HG02970 (cell line): ENCODE measurements around the gene C22orf23.

Source experiments
- ATAC-seq: cut with Tn5 transposase; IDR thresholded peaks from one replicate; pipeline ENCODE4 v1.9.1; 2021; ENCODE audit warnings: mild to moderate bottlenecking, moderate library complexity, moderate number of reproducible peaks; ENCODE audit not compliant: unreplicated experiment, low FRiP score

C22orf23 gene

GRCh38 chr22:37929390-37929789, 24.0 kb downstream of the C22orf23 start:
- no peak for ATAC-seq

- ATAC-seq = no peak
These were observed 25.8 kb downstream of the C22orf23 start for GRCh38 chr22:37927637-37927936.

DNA sequence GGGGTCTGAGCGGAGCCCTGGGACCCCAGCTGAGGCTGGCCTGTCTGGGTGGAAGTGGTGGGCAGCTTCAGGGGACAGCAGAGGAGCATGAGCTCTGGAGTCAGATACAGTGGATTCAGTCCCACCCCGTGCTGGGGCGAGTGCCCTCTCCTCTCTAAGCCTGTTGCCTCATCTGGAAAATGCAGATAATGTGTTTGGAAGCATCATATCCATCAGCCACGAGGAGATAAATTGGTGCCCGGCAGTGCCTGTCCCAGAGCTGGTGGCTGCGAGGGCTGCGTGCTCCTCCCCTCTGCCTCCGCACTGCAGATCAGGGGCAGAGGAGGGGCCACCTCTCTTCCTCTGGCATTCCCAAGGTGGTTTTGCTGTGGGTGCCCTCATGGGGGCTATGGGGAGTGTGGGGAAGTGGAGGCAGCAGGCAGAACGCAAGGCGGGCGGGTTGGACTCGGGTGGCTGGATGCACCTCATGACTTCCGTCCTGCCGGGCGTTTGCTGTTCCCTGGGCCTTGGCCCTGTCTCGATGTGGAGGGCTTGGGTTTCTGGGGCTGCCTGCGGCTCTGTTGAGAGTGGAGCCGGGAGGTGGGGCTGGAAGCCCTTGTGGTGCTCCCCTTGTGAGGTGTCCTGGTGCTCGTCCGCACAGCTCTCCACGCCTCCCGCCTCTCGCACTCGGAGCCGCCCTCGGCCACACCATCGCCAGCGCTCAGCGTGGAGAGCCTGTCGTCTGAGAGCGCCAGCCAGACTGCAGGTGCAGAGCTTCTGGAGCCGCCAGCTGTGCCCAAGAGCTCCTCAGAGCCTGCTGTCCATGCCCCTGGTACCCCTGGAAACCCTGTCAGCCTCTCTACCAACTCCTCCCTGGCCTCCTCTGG, 26.4 kb downstream of the C22orf23 start:
- ATAC-seq = no peak

- ATAC-seq = no peak
These were observed 27.0 kb downstream of the C22orf23 start for GRCh38 chr22:37926358-37926757.

GRCh38 chr22:37925767-37926166, 27.6 kb downstream of the C22orf23 start:
- no peak for ATAC-seq

DNA sequence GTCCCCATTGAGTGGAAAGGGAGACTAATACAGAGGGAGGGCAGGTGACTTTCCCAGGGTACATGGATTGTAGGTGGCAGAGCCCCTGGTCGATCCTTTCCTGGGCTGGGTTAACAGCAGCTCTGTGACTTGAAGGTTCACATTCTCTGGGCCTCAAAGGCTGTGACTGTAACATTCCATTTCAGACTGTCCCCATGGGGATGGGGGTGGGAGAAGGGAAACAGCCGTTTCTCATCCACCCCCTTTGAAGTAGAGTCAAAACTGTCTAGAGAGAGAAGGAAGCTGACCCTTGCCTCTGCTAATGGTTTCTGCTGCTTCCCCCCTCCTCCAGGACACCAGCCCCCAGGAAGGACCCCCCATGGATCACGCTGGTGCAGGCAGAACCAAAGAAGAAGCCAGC, 28.1 kb downstream of the C22orf23 start:
- no peak for ATAC-seq

DNA sequence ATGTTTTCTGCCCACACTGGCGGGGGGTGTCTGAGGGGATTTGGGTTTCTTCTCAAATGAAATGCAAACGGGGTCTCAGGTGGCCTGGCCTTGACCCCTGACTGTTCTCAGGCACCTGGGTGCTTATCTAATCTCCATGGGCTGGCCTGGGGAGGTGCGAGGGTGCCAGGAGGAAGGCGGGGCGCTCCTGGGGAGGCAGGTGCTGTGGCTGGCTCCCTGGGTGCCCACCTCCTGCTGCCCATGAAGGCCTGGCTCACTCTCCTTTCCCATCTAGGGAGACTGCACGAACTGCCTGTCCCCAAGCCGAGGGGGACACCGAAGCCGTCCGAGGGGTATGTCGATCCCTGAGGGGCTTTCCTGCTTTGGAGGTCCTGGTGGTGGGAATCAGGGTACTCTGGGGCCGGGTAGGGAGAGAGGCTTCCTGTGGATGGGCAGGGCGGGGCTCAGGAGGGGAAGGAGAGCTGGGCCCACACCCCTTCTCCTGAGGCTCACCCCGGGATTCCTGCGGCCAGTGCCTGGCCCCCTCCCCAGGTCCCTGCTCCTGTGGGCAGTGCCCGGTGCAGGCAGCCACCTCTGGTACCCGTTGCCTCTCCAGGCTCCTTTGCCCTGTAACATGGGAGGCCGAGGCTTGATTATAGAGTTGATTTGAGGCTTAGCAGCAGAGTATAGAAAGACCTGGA, 28.9 kb downstream of the C22orf23 start:
- no peak for ATAC-seq

DNA sequence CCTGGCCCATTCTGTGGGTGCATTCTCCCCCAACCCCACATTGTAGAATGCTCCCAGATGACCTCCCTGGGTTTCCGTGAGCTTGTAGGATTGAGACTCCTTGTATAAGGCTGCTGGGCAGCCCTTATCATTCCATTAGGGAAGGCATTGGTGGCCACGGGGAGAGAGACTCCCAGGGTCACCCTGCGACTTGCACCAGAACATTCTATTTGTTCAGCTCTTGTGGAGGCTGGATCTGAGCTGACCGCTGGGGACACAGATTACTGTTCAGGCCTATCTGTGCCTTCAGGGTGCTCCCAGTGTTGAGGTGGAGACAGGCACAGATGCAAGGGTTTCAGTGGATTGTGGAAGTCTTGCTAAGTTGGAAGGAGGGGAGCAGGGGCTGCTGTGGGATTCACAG, 29.5 kb downstream of the C22orf23 start:
- no peak for ATAC-seq

- ATAC-seq = no peak
These were observed 31.2 kb downstream of the C22orf23 start for GRCh38 chr22:37922191-37922590.

- ATAC-seq = no peak
These were observed 33.3 kb downstream of the C22orf23 start for GRCh38 chr22:37920126-37920525.

- no peak for ATAC-seq
These were observed 34.7 kb downstream of the C22orf23 start for GRCh38 chr22:37918580-37919270.

- ATAC-seq = no peak
These were observed 35.4 kb downstream of the C22orf23 start for GRCh38 chr22:37917874-37918548.

GRCh38 chr22:37916311-37916710, 37.1 kb downstream of the C22orf23 start:
- ATAC-seq = no peak

GRCh38 chr22:37913233-37913721, 40.1 kb downstream of the C22orf23 start:
- no peak for ATAC-seq

DNA sequence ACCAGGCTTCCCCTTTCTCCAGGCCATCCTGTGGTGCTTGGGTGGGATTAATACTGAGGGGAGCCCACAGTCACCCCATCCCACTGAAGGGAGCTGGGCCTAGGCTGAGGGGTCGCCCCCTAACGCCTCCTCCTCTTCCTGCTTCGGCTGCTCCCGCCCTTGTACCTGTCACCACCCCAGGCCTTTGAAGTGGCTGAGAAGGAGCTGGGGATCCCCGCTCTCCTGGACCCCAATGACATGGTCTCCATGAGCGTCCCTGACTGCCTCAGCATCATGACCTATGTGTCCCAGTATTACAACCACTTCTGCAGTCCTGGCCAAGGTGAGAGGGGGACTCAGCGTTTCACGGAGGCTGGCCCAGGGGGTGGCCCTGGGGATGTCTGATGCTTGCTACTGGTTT, 41.2 kb downstream of the C22orf23 start:
- ATAC-seq = no peak

DNA sequence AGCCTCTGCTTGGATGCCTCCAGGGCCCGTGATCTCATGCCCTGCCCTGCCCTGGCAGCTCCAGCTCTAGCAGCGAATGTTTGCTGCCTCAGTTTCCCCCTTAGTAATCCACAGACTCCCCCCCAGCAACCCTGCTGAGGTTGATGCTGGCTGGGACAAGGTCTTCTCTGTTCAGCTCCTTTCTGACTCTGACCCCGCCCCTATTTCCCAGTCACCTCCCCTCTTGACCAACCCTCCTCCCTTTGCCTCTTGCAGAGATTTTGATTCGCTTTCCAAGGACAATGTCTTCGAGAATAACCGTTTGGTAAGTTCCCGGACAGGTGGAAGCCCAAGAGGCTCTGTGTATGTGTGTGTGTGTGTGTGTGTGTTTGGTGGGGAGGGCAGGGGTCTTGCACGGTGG, 41.7 kb downstream of the C22orf23 start:
- ATAC-seq = no peak

GRCh38 chr22:37910890-37911672, 42.3 kb downstream of the C22orf23 start:
- ATAC-seq = no peak

GRCh38 chr22:37909766-37910165, 43.6 kb downstream of the C22orf23 start:
- ATAC-seq = no peak

- no peak for ATAC-seq
These were observed 46.1 kb downstream of the C22orf23 start for GRCh38 chr22:37907036-37907954.
